ENCODE measurements around the gene FUZ. TPM values are rescaled to one million over a fixed set of nuclear protein-coding genes. Genes with fewer than 3 reads are reported as not detected.

FUZ gene
- total and polyA plus RNA-seq, 2 of the 8 experiments (the other 6 are each of a cell fraction or from before 2014, with no cell fraction given): 28.4 to 33.9 TPM

GRCh38 chr19:49799798-49800376 is 13.2 kb downstream of the FUZ start:
- Histone ChIP-seq H3K56ac (replicated peaks; ENCODE audit: insufficient read length, low read depth, low read length) (no peak overlapping the region), H3K23me2 (ENCODE audit: low read depth, low read length) (peaks cover 2% of the 10 kb centered on the region; the same call in 1 of the 2 replicates), H4K91ac (replicated peaks; ENCODE audit: insufficient read length, low read length) (no peak overlapping the region), H2BK20ac (ENCODE audit: low read length) (no peak overlapping the region), H3K9ac (replicated peaks in 1 of 4; ENCODE audit: extremely low read depth in 1 of 4, low read depth in 3 of 4, low read length in 3 of 4) (no peak overlapping the region; a peak in 1 of 7 replicates), H3K9me3 (ENCODE audit: insufficient read depth in 2 of 2, low read depth in 1 of 2, low read length in 1 of 2) (no peaks in the 10 kb centered on the region), H3K36me3 (ENCODE audit: control insufficient read depth in 2 of 4, insufficient read depth in 4 of 4, low read length in 3 of 4) (peaks cover 4 to 44% (median 27%) of the 10 kb centered on the region in 4 experiments), H3K23ac (ENCODE audit: insufficient read length) (no peak overlapping the region), H2BK12ac (ENCODE audit: low read depth, low read length) (no peak overlapping the region), H3K4me3 (ENCODE audit: extremely low read depth in 1 of 4, insufficient read depth in 2 of 4, low read depth in 3 of 4, low read length in 4 of 4) (no peak overlapping the region), H2AFZ (ENCODE audit: low read length) (no peak overlapping the region), H3K14ac (ENCODE audit: insufficient read length) (no peak overlapping the region), H3K18ac (ENCODE audit: extremely low read depth, low read length) (no peak overlapping the region), H3K4ac (replicated peaks; ENCODE audit: insufficient read length, low read depth, low read length) (no peak overlapping the region), H3K27ac (ENCODE audit: low read depth, low read length) (0 out of 2 replicates have a peak overlapping the region, but pooled peaks have one; percentile 34), H2AK5ac (ENCODE audit: low read depth, low read length) (no peak overlapping the region), H2BK120ac (replicated peaks; ENCODE audit: low read depth, low read length) (no peak overlapping the region), H4K5ac (ENCODE audit: insufficient read length, low read depth, low read length) (no peak overlapping the region), H3K79me2 (ENCODE audit: control insufficient read depth in 1 of 2, insufficient read depth in 2 of 2, low read length in 2 of 2) (no peaks in the 10 kb centered on the region), H2BK15ac (ENCODE audit: low read length) (0 out of 2 replicates have a peak overlapping the region, but pooled peaks have one; percentile 19), H2BK5ac (ENCODE audit: low read depth, low read length) (no peak overlapping the region), H3K79me1 (ENCODE audit: low read depth, low read length) (peaks cover 2% of the 10 kb centered on the region; the same call in 1 of the 2 replicates), H3K4me1 (replicated peaks in 1 of 4; ENCODE audit: control insufficient read depth in 3 of 4, insufficient read depth in 4 of 4, low read length in 3 of 4) (peaks cover 4 to 16% (median 6%) of the 10 kb centered on the region in 4 experiments), H3K27me3 (replicated peaks in 1 of 4; ENCODE audit: control insufficient read depth in 3 of 4, extremely low read depth in 1 of 4, insufficient read depth in 3 of 4, low read length in 3 of 4) (no peaks in the 10 kb centered on the region), H4K8ac (ENCODE audit: extremely low read depth, insufficient read depth, low read length) (0 out of 2 replicates have a peak overlapping the region, but pooled peaks have one; percentile 43), H3K4me2 (ENCODE audit: insufficient read depth in 1 of 2, low read depth in 2 of 2, low read length in 2 of 2) (no peak overlapping the region), H4K20me1 (replicated peaks in 1 of 2; ENCODE audit: control insufficient read depth in 1 of 2, insufficient read depth in 2 of 2, low read length in 2 of 2) (peaks cover 4 to 11% of the 10 kb centered on the region in 2 experiments)
- 94% methylated on average over 24 of the region's 25 CpGs; no CpG with 5 or more reads in 1 of the 2 experiments for WGBS, 2 experiments (ENCODE audit: extremely low coverage in 1 of 2, insufficient coverage in 1 of 2, insufficient read length in 1 of 2, insufficient replicate concordance in 2 of 2, low coverage in 1 of 2, low lambda C conversion rate in 2 of 2, missing lambda C conversion rate in 1 of 2)
- POLR2A ChIA-PET (ENCODE audit: partially characterized antibody): interaction anchor here (1.3 to 1.8 kb wide), 3 partner anchors 16 to 110 kb away, joined by 4 read pairs; partner anchors contain the start of gene ADM5
- TF ChIP-seq SIN3A (conservative IDR thresholded peaks at IDR 0.05 in 1 of 2, IDR thresholded peaks at IDR 0.05 in 1 of 2; ENCODE audit: low read depth in 1 of 2, low read length in 2 of 2) (no peak), KDM4A (IDR thresholded peaks at IDR 0.05; ENCODE audit: low read depth, low read length, severe bottlenecking) (no peak), POU5F1 (IDR thresholded peaks at IDR 0.05; ENCODE audit: low read depth, low read length) (no peak), CHD1 (IDR thresholded peaks at IDR 0.05; ENCODE audit: low read depth, low read length) (no peak), RAD21 (IDR thresholded peaks at IDR 0.05 in 1 of 2, conservative IDR thresholded peaks at IDR 0.05 in 1 of 2; ENCODE audit: low read depth in 2 of 2, low read length in 2 of 2) (peak; percentile 50 to 64)
- TF ChIP-seq, protein P1, sequence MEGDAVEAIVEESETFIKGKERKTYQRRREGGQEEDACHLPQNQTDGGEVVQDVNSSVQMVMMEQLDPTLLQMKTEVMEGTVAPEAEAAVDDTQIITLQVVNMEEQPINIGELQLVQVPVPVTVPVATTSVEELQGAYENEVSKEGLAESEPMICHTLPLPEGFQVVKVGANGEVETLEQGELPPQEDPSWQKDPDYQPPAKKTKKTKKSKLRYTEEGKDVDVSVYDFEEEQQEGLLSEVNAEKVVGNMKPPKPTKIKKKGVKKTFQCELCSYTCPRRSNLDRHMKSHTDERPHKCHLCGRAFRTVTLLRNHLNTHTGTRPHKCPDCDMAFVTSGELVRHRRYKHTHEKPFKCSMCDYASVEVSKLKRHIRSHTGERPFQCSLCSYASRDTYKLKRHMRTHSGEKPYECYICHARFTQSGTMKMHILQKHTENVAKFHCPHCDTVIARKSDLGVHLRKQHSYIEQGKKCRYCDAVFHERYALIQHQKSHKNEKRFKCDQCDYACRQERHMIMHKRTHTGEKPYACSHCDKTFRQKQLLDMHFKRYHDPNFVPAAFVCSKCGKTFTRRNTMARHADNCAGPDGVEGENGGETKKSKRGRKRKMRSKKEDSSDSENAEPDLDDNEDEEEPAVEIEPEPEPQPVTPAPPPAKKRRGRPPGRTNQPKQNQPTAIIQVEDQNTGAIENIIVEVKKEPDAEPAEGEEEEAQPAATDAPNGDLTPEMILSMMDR (IDR thresholded peaks at IDR 0.05; ENCODE audit: control extremely low read depth in 1 of 3, insufficient read depth in 1 of 3, low read depth in 1 of 3, low read length in 3 of 3): peak; percentile 70 to 71 (median 70)
- FAIRE-seq (no peak), DNase-seq (ENCODE audit: low read depth in 1 of 2, low spot score in 2 of 2) (peak in 1 of 2 experiments; percentile 83)
- CTCF ChIA-PET (ENCODE audit: partially characterized antibody): interaction anchor here (0.7 to 2.3 kb wide), 10 partner anchors 11 to 786 kb away, joined by 3 to 12 read pairs (median 3); no protein-coding TSS in a partner anchor

Measured in H1 (cell line).